ENCODE measurements around the gene ADAMTS19. TPM values are rescaled to one million over a fixed set of nuclear protein-coding genes. Genes with fewer than 3 reads are reported as not detected.

The ADAMTS19 gene
- total and polyA plus RNA-seq, 7 donors = 0.01 to 0.69 (median 0.24) TPM; not detected in 1

GRCh38 chr5:129689045-129689444 lies 228.9 kb downstream of the ADAMTS19 start:
- Histone ChIP-seq H3K27ac (no peak overlapping the region), H3K36me3 (ENCODE audit: insufficient read depth in 1 of 2, low read depth in 1 of 2) (no peaks in the 10 kb centered on the region), H3K27me3 (ENCODE audit: insufficient read depth in 3 of 3, low read length in 2 of 3) (no peaks in the 10 kb centered on the region), H3K4me1 (no peaks in the 10 kb centered on the region), H3K9me3 (no peaks in the 10 kb centered on the region), H3K4me3 (no peak overlapping the region)
- no peak for TF ChIP-seq CTCF (IDR thresholded peaks at IDR 0.05)
- DNase-seq = no peak
- ATAC-seq = no peak
- intact Hi-C loops (cut with DNase I) = no loop called here

- 55 to 70% (median 64%) methylated on average over 1 of the region's 1 CpG for WGBS, 3 donors
- TF ChIP-seq CTCF (IDR thresholded peaks at IDR 0.05) = no peak
Measured at GRCh38 chr5:129691220-129691619, 231.1 kb downstream of the ADAMTS19 start.

GRCh38 chr5:129696636-129697035 lies 236.5 kb downstream of the ADAMTS19 start:
- ATAC-seq (no peak), DNase-seq (no peak)
- H3K4me3 ChIP-seq = no peak overlapping the region
- no peak overlapping the region for H3K27ac ChIP-seq
- no peaks in the 10 kb centered on the region for H3K36me3 ChIP-seq (ENCODE audit: insufficient read depth in 1 of 2, low read depth in 1 of 2)
- intact Hi-C loops (cut with DNase I) = no loop called here
- no peaks in the 10 kb centered on the region for H3K27me3 ChIP-seq (ENCODE audit: insufficient read depth in 3 of 3, low read length in 2 of 3)
- H3K4me1 ChIP-seq = no peaks in the 10 kb centered on the region
- no peak for TF ChIP-seq CTCF (IDR thresholded peaks at IDR 0.05)
- H3K9me3 ChIP-seq = no peaks in the 10 kb centered on the region

More at GRCh38 chr5:129691220-129691619, 231.1 kb downstream of the ADAMTS19 start:
- Histone ChIP-seq H3K4me1 (no peaks in the 10 kb centered on the region), H3K9me3 (no peaks in the 10 kb centered on the region), H3K4me3 (no peak overlapping the region), H3K27ac (no peak overlapping the region), H3K27me3 (ENCODE audit: insufficient read depth in 3 of 3, low read length in 2 of 3) (no peaks in the 10 kb centered on the region), H3K36me3 (ENCODE audit: insufficient read depth in 1 of 2, low read depth in 1 of 2) (no peaks in the 10 kb centered on the region)
- no peak for DNase-seq
- intact Hi-C loops (cut with DNase I) = no loop called here
- no peak for ATAC-seq

GRCh38 chr5:129698661-129699060 lies 238.6 kb downstream of the ADAMTS19 start:
- Histone ChIP-seq H3K4me1 (no peaks in the 10 kb centered on the region), H3K4me3 (no peak overlapping the region), H3K27ac (no peak overlapping the region), H3K9me3 (no peaks in the 10 kb centered on the region), H3K27me3 (ENCODE audit: insufficient read depth in 3 of 3, low read length in 2 of 3) (no peaks in the 10 kb centered on the region), H3K36me3 (ENCODE audit: insufficient read depth in 1 of 2, low read depth in 1 of 2) (no peaks in the 10 kb centered on the region)
- ATAC-seq (no peak), DNase-seq (no peak)
- intact Hi-C loops (cut with DNase I) = no loop called here
- no peak for TF ChIP-seq CTCF (IDR thresholded peaks at IDR 0.05)

- Histone ChIP-seq H3K27ac (no peak overlapping the region), H3K4me3 (no peak overlapping the region), H3K27me3 (ENCODE audit: insufficient read depth in 3 of 3, low read length in 2 of 3) (no peaks in the 10 kb centered on the region), H3K9me3 (no peaks in the 10 kb centered on the region), H3K36me3 (ENCODE audit: insufficient read depth in 1 of 2, low read depth in 1 of 2) (no peaks in the 10 kb centered on the region), H3K4me1 (no peaks in the 10 kb centered on the region)
- intact Hi-C loops (cut with DNase I) = no loop called here
- TF ChIP-seq CTCF (IDR thresholded peaks at IDR 0.05) = no peak
- 22 to 47% (median 37%) methylated on average over 1 of the region's 1 CpG for WGBS, 3 donors
- ATAC-seq (no peak), DNase-seq (no peak)
Measured at GRCh38 chr5:129716235-129716634, 256.1 kb downstream of the ADAMTS19 start.

Data from psoas muscle (tissue), 8 donors.